CD4-positive, alpha-beta T cell treated with Interleukin-10 for 1 hour (primary cell): Measurements from ENCODE around the gene HLA-A.

Experiments used
- DNase-seq: peaks from one replicate; pipeline ENCODE4 v3.0.0-alpha.2; 2020

HLA-A gene

GRCh38 chr6:29992807-29993206 is 50.5 kb downstream of the HLA-A start:
- DNase-seq, result no peak

- DNase-seq, result no peak
Measured at GRCh38 chr6:29994826-29995225, 52.5 kb downstream of the HLA-A start.

- DNase-seq, result no peak
Measured at GRCh38 chr6:29995340-29995777, 53.0 kb downstream of the HLA-A start.
